ENCODE data around the gene RUNDC3A.
A peak's percentile ranks its signal among the peaks of the same experiment; 100 is the strongest.

Gene RUNDC3A

DNA sequence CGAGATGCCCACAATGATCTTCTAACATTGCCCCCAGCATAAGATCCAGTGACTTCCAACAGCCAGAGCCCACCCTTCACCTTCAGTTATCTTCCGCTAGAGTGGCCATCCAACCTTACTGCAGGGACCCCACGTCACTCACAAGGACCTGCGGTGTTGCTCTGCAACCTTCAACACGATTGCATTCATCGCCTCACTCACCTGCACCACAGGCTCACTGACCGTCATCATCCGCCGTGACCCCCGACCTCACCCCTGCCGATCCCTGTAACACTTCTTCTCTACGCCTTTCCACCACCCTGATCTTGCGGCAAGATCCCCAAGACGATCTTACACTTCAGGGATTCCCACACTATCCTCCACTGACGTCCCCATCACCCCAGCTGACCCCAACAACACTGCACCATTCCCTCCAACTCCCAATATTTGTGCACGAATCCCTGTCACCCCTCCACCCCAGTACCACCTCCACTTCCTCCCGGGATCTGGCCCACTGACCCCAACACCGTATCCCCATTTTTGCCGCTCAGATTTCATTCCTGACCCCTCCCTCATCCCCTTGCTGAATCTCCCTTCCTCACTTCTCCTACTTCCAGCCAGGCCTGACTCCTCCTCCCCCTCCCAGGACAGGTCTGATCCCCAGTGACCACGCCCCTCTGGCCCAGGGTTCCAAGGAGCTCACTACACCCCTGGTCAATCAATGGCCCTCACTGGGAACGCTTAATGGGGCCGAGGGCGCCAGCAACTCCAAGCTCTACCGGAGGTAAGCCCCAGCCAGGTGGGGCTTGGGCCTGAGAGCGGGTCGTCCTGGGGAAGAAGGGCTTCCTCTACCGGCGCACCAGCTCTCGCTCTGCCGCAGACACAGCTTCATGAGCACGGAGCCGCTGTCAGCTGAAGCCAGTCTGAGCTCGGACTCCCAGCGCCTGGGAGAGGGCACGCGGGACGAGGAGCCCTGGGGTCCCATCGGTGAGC, 7.6 kb downstream of the RUNDC3A start (continued):
- TF ChIP-seq ZBTB17 (tag by site-specific recombination; IDR thresholded peaks at IDR 0.05) (no peak; the same call in 1 of the 2 replicates), ZNF701 (tag by site-specific recombination; IDR thresholded peaks at IDR 0.05) (no peak), ZBTB20 (tag by site-specific recombination; IDR thresholded peaks at IDR 0.05) (no peak), ZNF23 (tag by site-specific recombination; IDR thresholded peaks at IDR 0.05; ENCODE audit: borderline replicate concordance) (no peak), WT1 (tag by site-specific recombination; IDR thresholded peaks at IDR 0.05) (no peak), OVOL3 (tag by site-specific recombination; IDR thresholded peaks at IDR 0.05) (no peak), ZNF548 (tag by site-specific recombination; IDR thresholded peaks at IDR 0.05) (0 out of 2 replicates have a peak, but pooled peaks have one; percentile 5), ZFP37 (tag by site-specific recombination; IDR thresholded peaks at IDR 0.05) (no peak), MZF1 (tag by site-specific recombination; IDR thresholded peaks at IDR 0.05; ENCODE audit: borderline replicate concordance) (no peak), ZNF133 (tag by site-specific recombination; IDR thresholded peaks at IDR 0.05) (no peak), MEIS1 (CRISPR knock-in tag; IDR thresholded peaks at IDR 0.05; ENCODE audit: borderline replicate concordance) (no peak), SP2 (tag by site-specific recombination; IDR thresholded peaks at IDR 0.05) (no peak), ZNF266 (tag by site-specific recombination; IDR thresholded peaks at IDR 0.05; ENCODE audit: low read depth) (no peak), ZNF324 (tag by site-specific recombination; IDR thresholded peaks at IDR 0.05) (0 out of 2 replicates have a peak, but pooled peaks have one; percentile 7), BCL11A (tag by site-specific recombination; IDR thresholded peaks at IDR 0.05; ENCODE audit: low read depth) (peak; percentile 78), ZNF16 (tag by site-specific recombination; IDR thresholded peaks at IDR 0.05; ENCODE audit: low read depth) (no peak), ZNF664 (tag by site-specific recombination; IDR thresholded peaks at IDR 0.05) (no peak), ZNF670 (tag by site-specific recombination; IDR thresholded peaks at IDR 0.05; ENCODE audit: low read depth) (no peak), ZNF658 (tag by site-specific recombination; IDR thresholded peaks at IDR 0.05) (no peak), ZNF311 (tag by site-specific recombination; IDR thresholded peaks at IDR 0.05; ENCODE audit: borderline replicate concordance) (no peak), ZBTB21 (tag by site-specific recombination; IDR thresholded peaks at IDR 0.05) (peak; percentile 31; the same call in 1 of the 2 replicates), YY2 (tag by site-specific recombination; IDR thresholded peaks at IDR 0.05) (no peak), ZNF610 (tag by site-specific recombination; IDR thresholded peaks at IDR 0.05; ENCODE audit: borderline replicate concordance) (no peak), ZFP3 (tag by site-specific recombination; IDR thresholded peaks at IDR 0.05; ENCODE audit: low read depth) (no peak), ZNF341 (tag by site-specific recombination; IDR thresholded peaks at IDR 0.05; ENCODE audit: low read depth) (no peak), IKZF3 (tag by site-specific recombination; IDR thresholded peaks at IDR 0.05) (no peak), ZNF629 (tag by site-specific recombination; IDR thresholded peaks at IDR 0.05) (no peak), TCF7L2 (IDR thresholded peaks at IDR 0.05; ENCODE audit: borderline replicate concordance, low read depth, low read length) (no peak), ZNF510 (tag by site-specific recombination; IDR thresholded peaks at IDR 0.05; ENCODE audit: insufficient replicate concordance) (no peak)
- TF ChIP-seq, protein P1, sequence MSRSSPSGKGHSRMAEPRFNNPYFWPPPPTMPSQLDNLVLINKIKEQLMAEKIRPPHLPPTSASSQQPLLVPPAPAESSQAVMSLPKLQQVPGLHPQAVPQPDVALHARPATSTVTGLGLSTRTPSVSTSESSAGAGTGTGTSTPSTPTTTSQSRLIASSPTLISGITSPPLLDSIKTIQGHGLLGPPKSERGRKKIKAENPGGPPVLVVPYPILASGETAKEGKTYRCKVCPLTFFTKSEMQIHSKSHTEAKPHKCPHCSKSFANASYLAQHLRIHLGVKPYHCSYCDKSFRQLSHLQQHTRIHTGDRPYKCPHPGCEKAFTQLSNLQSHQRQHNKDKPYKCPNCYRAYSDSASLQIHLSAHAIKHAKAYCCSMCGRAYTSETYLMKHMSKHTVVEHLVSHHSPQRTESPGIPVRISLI (tag by site-specific recombination; IDR thresholded peaks at IDR 0.05): no peak
- TF ChIP-seq, protein P2, sequence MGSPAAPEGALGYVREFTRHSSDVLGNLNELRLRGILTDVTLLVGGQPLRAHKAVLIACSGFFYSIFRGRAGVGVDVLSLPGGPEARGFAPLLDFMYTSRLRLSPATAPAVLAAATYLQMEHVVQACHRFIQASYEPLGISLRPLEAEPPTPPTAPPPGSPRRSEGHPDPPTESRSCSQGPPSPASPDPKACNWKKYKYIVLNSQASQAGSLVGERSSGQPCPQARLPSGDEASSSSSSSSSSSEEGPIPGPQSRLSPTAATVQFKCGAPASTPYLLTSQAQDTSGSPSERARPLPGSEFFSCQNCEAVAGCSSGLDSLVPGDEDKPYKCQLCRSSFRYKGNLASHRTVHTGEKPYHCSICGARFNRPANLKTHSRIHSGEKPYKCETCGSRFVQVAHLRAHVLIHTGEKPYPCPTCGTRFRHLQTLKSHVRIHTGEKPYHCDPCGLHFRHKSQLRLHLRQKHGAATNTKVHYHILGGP (tag by site-specific recombination; IDR thresholded peaks at IDR 0.05): no peak
- TF ChIP-seq, protein P3, sequence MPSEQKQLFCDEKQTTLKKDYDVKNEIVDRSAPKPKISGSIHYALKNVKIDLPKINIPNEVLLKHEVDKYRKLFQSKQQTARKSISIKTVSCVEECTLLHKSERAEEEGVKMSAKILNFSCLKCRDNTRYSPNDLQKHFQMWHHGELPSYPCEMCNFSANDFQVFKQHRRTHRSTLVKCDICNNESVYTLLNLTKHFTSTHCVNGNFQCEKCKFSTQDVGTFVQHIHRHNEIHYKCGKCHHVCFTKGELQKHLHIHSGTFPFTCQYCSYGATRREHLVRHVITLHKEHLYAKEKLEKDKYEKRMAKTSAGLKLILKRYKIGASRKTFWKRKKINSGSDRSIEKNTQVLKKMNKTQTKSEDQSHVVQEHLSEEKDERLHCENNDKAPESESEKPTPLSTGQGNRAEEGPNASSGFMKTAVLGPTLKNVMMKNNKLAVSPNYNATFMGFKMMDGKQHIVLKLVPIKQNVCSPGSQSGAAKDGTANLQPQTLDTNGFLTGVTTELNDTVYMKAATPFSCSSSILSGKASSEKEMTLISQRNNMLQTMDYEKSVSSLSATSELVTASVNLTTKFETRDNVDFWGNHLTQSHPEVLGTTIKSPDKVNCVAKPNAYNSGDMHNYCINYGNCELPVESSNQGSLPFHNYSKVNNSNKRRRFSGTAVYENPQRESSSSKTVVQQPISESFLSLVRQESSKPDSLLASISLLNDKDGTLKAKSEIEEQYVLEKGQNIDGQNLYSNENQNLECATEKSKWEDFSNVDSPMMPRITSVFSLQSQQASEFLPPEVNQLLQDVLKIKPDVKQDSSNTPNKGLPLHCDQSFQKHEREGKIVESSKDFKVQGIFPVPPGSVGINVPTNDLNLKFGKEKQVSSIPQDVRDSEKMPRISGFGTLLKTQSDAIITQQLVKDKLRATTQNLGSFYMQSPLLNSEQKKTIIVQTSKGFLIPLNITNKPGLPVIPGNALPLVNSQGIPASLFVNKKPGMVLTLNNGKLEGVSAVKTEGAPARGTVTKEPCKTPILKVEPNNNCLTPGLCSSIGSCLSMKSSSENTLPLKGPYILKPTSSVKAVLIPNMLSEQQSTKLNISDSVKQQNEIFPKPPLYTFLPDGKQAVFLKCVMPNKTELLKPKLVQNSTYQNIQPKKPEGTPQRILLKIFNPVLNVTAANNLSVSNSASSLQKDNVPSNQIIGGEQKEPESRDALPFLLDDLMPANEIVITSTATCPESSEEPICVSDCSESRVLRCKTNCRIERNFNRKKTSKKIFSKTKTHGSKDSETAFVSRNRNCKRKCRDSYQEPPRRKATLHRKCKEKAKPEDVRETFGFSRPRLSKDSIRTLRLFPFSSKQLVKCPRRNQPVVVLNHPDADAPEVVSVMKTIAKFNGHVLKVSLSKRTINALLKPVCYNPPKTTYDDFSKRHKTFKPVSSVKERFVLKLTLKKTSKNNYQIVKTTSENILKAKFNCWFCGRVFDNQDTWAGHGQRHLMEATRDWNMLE (tag by site-specific recombination; conservative IDR thresholded peaks at IDR 0.05; ENCODE audit: low read depth): no peak
- TF ChIP-seq, protein P4, sequence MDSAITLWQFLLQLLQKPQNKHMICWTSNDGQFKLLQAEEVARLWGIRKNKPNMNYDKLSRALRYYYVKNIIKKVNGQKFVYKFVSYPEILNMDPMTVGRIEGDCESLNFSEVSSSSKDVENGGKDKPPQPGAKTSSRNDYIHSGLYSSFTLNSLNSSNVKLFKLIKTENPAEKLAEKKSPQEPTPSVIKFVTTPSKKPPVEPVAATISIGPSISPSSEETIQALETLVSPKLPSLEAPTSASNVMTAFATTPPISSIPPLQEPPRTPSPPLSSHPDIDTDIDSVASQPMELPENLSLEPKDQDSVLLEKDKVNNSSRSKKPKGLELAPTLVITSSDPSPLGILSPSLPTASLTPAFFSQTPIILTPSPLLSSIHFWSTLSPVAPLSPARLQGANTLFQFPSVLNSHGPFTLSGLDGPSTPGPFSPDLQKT (IDR thresholded peaks at IDR 0.05; ENCODE audit: borderline replicate concordance, low read depth, low read length): no peak
